Gastrocnemius medialis (tissue), 4 donors: ENCODE measurements around the gene MMP24.

ENCODE experiments used
- POLR2A ChIP-seq, 2 donors: fragments of 450-650 bp; IDR thresholded peaks; one replicate each; pipeline ENCODE4 v1.6.1; 2017; ENCODE audit warnings: antibody characterized with exemption in 2 of 2, mild to moderate bottlenecking in 2 of 2, moderate library complexity in 2 of 2
- TF ChIP-seq, protein P1 (sequence below), 5 experiments: fragments of 450-650 bp in 3 of 5; fragments of 200-600 bp in 2 of 5; sonication (generic) in 2 of 5; IDR thresholded peaks in 4 of 5; conservative IDR thresholded peaks in 1 of 5; 1 replicate in 4 of 5; 2 replicates in 1 of 5; pipeline ENCODE4 v1.5.1; 2016 to 2019; ENCODE audit warnings: antibody characterized with exemption in 5 of 5, mild to moderate bottlenecking in 3 of 5, moderate library complexity in 3 of 5

DNA sequence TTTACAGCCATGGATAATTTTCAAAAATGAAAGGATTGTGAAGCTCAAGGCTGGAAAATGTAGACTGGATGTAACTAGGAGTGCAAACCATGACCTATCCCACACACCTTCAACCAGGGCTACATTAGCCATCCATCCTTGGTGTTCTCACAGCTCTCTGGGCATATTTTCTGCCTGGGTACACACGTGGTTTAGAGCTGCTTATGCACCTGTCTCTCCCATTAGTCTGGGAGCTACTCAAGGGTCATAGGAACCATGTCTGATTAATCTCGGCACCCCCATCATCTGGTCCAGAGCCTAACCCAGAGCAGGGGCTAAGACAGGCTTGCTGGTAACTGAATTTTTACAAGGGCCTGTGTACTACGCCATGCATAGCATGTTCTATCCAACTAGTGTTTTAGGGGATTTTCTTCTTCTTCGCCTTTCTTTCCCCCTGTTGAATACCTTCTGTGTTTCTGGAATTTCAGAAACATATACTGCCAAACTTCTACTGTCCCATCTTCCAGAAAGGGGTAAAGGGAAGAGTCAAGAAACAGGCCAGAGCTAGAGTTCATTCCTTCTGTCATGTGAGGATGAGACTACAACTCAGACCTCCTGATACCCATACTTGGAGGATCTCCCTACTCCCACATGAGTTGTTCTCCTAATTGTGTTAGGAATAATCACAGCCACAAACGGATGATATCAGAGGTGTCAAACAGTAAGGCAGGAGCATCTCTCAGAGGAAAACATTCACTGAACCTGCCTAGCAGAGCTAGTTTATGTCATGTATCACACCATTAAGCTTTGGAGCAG, 91.1 kb downstream of the MMP24 start:
- TF ChIP-seq, protein P1, sequence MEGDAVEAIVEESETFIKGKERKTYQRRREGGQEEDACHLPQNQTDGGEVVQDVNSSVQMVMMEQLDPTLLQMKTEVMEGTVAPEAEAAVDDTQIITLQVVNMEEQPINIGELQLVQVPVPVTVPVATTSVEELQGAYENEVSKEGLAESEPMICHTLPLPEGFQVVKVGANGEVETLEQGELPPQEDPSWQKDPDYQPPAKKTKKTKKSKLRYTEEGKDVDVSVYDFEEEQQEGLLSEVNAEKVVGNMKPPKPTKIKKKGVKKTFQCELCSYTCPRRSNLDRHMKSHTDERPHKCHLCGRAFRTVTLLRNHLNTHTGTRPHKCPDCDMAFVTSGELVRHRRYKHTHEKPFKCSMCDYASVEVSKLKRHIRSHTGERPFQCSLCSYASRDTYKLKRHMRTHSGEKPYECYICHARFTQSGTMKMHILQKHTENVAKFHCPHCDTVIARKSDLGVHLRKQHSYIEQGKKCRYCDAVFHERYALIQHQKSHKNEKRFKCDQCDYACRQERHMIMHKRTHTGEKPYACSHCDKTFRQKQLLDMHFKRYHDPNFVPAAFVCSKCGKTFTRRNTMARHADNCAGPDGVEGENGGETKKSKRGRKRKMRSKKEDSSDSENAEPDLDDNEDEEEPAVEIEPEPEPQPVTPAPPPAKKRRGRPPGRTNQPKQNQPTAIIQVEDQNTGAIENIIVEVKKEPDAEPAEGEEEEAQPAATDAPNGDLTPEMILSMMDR (IDR thresholded peaks at IDR 0.05 in 4 of 5, conservative IDR thresholded peaks at IDR 0.05 in 1 of 5), result no peak
- TF ChIP-seq POLR2A (IDR thresholded peaks at IDR 0.05), result no peak
